ENCODE data around the gene GABRB3.

DNA sequence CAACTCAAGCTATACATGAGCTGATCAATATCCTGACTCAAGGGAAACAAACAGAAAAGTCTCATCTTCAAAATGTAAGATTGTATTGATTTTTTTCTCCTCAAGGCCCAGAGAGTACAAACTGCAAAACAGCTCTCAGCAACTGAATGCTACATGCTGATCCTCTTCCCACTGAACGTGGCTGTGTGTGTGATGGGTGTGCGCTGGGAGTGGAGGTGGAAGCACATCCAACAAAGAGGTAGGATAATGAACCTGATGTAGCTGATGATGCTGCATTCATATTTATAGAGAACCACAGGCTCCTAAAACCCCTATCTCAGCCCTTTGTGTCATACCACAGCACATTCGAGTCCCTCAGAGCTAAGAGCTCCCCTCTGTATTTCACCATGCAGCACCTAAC, 56.8 kb downstream of the GABRB3 start:
- TF ChIP-seq RAD21 (conservative IDR thresholded peaks at IDR 0.05) (no peak), SMC3 (conservative IDR thresholded peaks at IDR 0.05; ENCODE audit: poor library complexity) (no peak), POLR2AphosphoS5 (IDR thresholded peaks at IDR 0.05) (no peak)
- TF ChIP-seq, protein P1, sequence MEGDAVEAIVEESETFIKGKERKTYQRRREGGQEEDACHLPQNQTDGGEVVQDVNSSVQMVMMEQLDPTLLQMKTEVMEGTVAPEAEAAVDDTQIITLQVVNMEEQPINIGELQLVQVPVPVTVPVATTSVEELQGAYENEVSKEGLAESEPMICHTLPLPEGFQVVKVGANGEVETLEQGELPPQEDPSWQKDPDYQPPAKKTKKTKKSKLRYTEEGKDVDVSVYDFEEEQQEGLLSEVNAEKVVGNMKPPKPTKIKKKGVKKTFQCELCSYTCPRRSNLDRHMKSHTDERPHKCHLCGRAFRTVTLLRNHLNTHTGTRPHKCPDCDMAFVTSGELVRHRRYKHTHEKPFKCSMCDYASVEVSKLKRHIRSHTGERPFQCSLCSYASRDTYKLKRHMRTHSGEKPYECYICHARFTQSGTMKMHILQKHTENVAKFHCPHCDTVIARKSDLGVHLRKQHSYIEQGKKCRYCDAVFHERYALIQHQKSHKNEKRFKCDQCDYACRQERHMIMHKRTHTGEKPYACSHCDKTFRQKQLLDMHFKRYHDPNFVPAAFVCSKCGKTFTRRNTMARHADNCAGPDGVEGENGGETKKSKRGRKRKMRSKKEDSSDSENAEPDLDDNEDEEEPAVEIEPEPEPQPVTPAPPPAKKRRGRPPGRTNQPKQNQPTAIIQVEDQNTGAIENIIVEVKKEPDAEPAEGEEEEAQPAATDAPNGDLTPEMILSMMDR (IDR thresholded peaks at IDR 0.05; ENCODE audit: poor library complexity, severe bottlenecking) = no peak
- TF ChIP-seq, protein P2, sequence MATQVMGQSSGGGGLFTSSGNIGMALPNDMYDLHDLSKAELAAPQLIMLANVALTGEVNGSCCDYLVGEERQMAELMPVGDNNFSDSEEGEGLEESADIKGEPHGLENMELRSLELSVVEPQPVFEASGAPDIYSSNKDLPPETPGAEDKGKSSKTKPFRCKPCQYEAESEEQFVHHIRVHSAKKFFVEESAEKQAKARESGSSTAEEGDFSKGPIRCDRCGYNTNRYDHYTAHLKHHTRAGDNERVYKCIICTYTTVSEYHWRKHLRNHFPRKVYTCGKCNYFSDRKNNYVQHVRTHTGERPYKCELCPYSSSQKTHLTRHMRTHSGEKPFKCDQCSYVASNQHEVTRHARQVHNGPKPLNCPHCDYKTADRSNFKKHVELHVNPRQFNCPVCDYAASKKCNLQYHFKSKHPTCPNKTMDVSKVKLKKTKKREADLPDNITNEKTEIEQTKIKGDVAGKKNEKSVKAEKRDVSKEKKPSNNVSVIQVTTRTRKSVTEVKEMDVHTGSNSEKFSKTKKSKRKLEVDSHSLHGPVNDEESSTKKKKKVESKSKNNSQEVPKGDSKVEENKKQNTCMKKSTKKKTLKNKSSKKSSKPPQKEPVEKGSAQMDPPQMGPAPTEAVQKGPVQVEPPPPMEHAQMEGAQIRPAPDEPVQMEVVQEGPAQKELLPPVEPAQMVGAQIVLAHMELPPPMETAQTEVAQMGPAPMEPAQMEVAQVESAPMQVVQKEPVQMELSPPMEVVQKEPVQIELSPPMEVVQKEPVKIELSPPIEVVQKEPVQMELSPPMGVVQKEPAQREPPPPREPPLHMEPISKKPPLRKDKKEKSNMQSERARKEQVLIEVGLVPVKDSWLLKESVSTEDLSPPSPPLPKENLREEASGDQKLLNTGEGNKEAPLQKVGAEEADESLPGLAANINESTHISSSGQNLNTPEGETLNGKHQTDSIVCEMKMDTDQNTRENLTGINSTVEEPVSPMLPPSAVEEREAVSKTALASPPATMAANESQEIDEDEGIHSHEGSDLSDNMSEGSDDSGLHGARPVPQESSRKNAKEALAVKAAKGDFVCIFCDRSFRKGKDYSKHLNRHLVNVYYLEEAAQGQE (IDR thresholded peaks at IDR 0.05; ENCODE audit: borderline replicate concordance) = no peak
